Osteoblast (primary cell): ENCODE measurements around the gene CALR3. TPM values are rescaled to one million over a fixed set of nuclear protein-coding genes. Genes with fewer than 3 reads are reported as not detected.
"Not testable (repeated sequence)": the region's sequence is repeated elsewhere in the genome, so short reads cannot be mapped to it uniquely, and the experiment has no call there.

ENCODE experiments used
- DNase-seq: peaks from one replicate; pipeline ENCODE4 v3.0.0; 2011; ENCODE audit warnings: low spot score, mixed read lengths; ENCODE audit not compliant: insufficient read length; ENCODE audit errors: missing footprints
- H2AFZ ChIP-seq: 2 replicates; pipeline ENCODE4 v1.6.0; 2011; ENCODE audit warnings: mild to moderate bottlenecking, low read length
- H3K27ac ChIP-seq: 2 replicates; pipeline ENCODE4 v1.5.1; 2011; ENCODE audit warnings: mild to moderate bottlenecking, low read depth, low read length, moderate library complexity
- H3K27me3 ChIP-seq: 2 replicates; pipeline ENCODE4 v1.6.0; 2012; ENCODE audit warnings: mild to moderate bottlenecking, control low read depth, inconsistent platforms, low read length, moderate library complexity; ENCODE audit not compliant: insufficient read depth
- H3K36me3 ChIP-seq: 2 replicates; pipeline ENCODE4 v1.5.1; 2011; ENCODE audit warnings: mild to moderate bottlenecking, low read length, control low read depth, moderate library complexity; ENCODE audit not compliant: insufficient read depth
- H3K4me1 ChIP-seq: 2 replicates; pipeline ENCODE4 v1.5.1; 2011; ENCODE audit warnings: mild to moderate bottlenecking, low read length, control low read depth, moderate library complexity; ENCODE audit not compliant: insufficient read depth
- H3K4me2 ChIP-seq: 2 replicates; pipeline ENCODE4 v1.6.0; 2011; ENCODE audit warnings: mild to moderate bottlenecking, low read length; ENCODE audit not compliant: insufficient read depth
- H3K4me3 ChIP-seq: fragments of 200-600 bp; sonication (generic); 3 replicates; pipeline ENCODE4 v1.5.1; 2012; ENCODE audit warnings: mild to moderate bottlenecking, low read length, inconsistent platforms; ENCODE audit not compliant: insufficient read depth
- H3K79me2 ChIP-seq: 2 replicates; pipeline ENCODE4 v1.6.0; 2012; ENCODE audit warnings: mild to moderate bottlenecking, low read length, control low read depth, inconsistent platforms; ENCODE audit not compliant: insufficient read depth
- H3K9me3 ChIP-seq: 2 replicates; pipeline ENCODE4 v1.5.1; 2011; ENCODE audit warnings: low read depth, low read length, control low read depth
- H4K20me1 ChIP-seq: 2 replicates; pipeline ENCODE4 v1.6.0; 2012; ENCODE audit warnings: mild to moderate bottlenecking, low read length, control low read depth; ENCODE audit not compliant: insufficient read depth
- total RNA-seq: library from RNA; depleted of rRNA; stranded (reverse); fragments of >200 nt; gene quantifications from 2 replicates; pipeline ENCODE4 v1.2.3, GENCODE V29; 2012
- TF ChIP-seq, protein P1 (sequence below): IDR thresholded peaks from 2 replicates; pipeline ENCODE4 v1.5.1; 2011; ENCODE audit warnings: mild to moderate bottlenecking, low read depth, low read length, moderate library complexity; ENCODE audit errors: extremely low read depth

Gene CALR3
- total RNA-seq, 1 donor = not detected

DNA sequence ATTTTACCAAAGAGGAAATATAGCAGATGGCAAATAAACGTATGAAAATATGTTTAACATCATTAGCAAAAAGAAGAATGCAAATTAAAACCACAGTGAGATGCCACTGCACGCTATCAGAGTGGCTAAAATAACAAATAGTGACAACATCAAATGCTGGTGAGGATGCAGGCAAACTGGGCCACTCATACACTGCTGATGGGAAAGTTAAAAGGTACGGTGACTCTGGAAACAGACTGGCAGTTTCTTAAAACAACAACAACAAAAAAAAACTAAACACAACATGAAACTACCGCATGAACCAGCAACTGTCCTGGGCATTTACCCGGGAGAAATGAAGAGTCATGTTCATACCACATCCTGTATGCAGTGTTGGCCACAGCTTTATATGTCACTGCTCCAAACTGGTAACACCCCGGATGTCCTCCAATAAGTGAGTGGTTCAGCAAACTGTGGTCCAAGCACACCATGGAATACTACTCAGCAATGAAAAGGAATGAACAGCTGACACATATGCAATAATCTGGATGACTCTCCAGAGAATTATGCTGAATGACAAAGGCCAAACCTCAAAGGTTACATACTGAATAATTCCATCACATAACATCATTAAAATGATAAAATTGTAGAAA is 46.5 kb downstream of the CALR3 start:
- Histone ChIP-seq H3K79me2 (peaks cover 81% of the 10 kb centered on the region), H3K27ac (no peak overlapping the region), H3K27me3 (no peaks in the 10 kb centered on the region), H3K4me2 (no peak overlapping the region), H3K36me3 (no peaks in the 10 kb centered on the region), H3K4me1 (peaks cover 28% of the 10 kb centered on the region), H3K4me3 (no peak overlapping the region), H3K9me3 (no peaks in the 10 kb centered on the region), H4K20me1 (peaks cover 36% of the 10 kb centered on the region), H2AFZ (no peak overlapping the region)
- DNase-seq = peak; percentile 26
- TF ChIP-seq, protein P1, sequence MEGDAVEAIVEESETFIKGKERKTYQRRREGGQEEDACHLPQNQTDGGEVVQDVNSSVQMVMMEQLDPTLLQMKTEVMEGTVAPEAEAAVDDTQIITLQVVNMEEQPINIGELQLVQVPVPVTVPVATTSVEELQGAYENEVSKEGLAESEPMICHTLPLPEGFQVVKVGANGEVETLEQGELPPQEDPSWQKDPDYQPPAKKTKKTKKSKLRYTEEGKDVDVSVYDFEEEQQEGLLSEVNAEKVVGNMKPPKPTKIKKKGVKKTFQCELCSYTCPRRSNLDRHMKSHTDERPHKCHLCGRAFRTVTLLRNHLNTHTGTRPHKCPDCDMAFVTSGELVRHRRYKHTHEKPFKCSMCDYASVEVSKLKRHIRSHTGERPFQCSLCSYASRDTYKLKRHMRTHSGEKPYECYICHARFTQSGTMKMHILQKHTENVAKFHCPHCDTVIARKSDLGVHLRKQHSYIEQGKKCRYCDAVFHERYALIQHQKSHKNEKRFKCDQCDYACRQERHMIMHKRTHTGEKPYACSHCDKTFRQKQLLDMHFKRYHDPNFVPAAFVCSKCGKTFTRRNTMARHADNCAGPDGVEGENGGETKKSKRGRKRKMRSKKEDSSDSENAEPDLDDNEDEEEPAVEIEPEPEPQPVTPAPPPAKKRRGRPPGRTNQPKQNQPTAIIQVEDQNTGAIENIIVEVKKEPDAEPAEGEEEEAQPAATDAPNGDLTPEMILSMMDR = no peak

DNA sequence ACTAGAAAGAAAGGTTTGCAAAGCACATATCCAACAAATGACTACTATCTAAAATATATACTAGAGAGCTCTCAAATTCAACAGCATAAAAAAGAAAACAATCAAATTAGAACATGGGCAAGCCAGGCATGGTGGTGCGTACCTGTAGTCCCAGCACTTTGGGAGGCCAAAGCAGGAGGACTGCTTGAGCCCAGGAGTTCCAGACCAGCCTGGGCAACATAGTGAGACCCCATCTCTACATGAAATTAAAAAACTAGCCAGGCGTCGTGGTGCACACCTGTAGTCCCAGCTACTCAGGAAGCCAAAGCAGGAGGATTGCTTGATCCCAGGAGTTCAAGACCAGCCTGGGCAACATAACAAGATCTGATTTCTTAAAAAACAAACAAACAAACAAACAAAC is 47.1 kb downstream of the CALR3 start:
- DNase-seq, H3K9me3 ChIP-seq, H3K27ac ChIP-seq, H3K27me3 ChIP-seq, H3K4me3 ChIP-seq, H2AFZ ChIP-seq, H3K4me2 ChIP-seq, H3K36me3 ChIP-seq: not testable (repeated sequence)
- peaks cover 37% of the 10 kb centered on the region for H4K20me1 ChIP-seq
- peaks cover 81% of the 10 kb centered on the region for H3K79me2 ChIP-seq
- H3K4me1 ChIP-seq = peaks cover 23% of the 10 kb centered on the region

DNA sequence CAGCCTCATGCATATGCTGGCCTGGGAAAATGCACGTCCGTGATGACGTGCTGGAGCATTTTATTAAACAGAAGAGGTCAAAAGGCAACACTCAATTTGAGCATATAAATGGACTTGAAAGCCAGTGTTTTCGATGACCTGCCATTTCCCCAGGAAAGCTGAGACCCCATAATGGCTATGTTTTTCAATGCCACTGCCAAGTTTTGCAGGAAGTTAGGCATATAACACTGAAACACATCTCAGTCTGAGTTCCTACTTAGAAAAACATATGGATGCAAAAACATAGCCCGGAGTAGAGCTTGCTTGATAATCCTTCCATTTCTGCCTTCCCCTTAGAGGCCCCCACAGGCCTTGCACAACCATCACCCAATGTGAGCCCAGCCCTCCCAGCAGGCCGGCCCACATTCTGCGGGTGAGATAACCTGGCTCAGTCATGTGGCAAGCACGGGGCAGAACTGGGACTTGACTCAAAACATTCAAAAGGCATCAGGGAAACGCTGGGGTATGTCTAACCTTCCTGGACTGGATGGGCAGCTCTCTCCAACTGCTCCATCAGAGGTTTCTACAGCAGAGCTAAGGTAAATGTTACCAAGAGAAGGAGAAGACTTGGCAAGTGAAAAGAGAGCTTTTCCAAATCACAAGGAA is 49.1 kb downstream of the CALR3 start:
- Histone ChIP-seq H3K4me1 (peaks cover 21% of the 10 kb centered on the region), H3K9me3 (no peaks in the 10 kb centered on the region), H3K27ac (peak overlapping the region; percentile 64), H2AFZ (no peak overlapping the region), H3K4me3 (no peak overlapping the region), H3K4me2 (peak overlapping the region; percentile 53), H3K36me3 (no peaks in the 10 kb centered on the region), H3K27me3 (no peaks in the 10 kb centered on the region), H4K20me1 (peaks cover 50% of the 10 kb centered on the region), H3K79me2 (peaks cover 87% of the 10 kb centered on the region)
- TF ChIP-seq, protein P1 = no peak
- DNase-seq = peak; percentile 94

DNA sequence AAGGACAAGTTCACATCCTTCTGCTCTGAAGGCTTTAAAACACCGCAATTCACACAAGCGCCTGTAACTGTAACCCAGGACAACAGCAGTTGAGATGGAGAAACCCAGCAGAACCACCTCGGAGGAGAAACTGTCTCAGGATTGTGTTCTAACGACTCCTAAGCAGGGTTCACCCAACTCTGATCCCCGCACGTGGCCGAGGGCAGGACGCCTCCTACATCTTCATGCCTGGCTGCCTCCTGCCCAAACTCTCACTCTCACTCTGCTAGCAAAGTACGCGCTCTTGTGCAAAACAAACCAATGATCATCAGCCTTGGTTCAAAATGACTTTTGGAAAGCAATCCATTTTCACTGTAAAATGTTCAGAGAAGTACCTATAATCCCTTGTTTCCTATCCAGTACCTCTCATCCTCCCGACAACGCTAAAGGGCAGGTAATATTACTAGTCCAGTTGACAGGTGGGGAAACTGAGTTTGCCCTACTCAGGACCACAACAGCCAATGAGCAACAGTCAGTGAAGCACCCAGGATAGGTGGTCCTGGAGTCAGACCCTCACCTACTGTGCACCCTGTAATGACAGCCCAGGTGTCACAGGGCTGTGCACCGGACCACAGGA is 49.8 kb downstream of the CALR3 start:
- no peaks in the 10 kb centered on the region for H3K27me3 ChIP-seq
- H3K27ac ChIP-seq = peak overlapping the region; percentile 19
- DNase-seq = peak; percentile 50
- H3K79me2 ChIP-seq = peaks cover 88% of the 10 kb centered on the region
- peaks cover 21% of the 10 kb centered on the region for H3K4me1 ChIP-seq
- peaks cover 50% of the 10 kb centered on the region for H4K20me1 ChIP-seq
- peak overlapping the region; percentile 53 for H3K4me2 ChIP-seq
- H3K4me3 ChIP-seq = no peak overlapping the region
- H2AFZ ChIP-seq = no peak overlapping the region
- TF ChIP-seq, protein P1 = no peak
- H3K36me3 ChIP-seq = no peaks in the 10 kb centered on the region
- H3K9me3 ChIP-seq = no peaks in the 10 kb centered on the region
